Activated T-helper 9 cell treated with anti-CD3 and anti-CD28 coated beads, Interleukin-2, amount 50 U/mL, for 16 hours (primary cell): ENCODE data around the gene CLCA1.
"Not testable (repeated sequence)": the region's sequence is repeated elsewhere in the genome, so short reads cannot be mapped to it uniquely, and the experiment has no call there.

Source experiments
- DNase-seq: peaks from one replicate; pipeline ENCODE4 v3.0.0-alpha.2; 2020; ENCODE audit warnings: low read depth

CLCA1 gene

DNA sequence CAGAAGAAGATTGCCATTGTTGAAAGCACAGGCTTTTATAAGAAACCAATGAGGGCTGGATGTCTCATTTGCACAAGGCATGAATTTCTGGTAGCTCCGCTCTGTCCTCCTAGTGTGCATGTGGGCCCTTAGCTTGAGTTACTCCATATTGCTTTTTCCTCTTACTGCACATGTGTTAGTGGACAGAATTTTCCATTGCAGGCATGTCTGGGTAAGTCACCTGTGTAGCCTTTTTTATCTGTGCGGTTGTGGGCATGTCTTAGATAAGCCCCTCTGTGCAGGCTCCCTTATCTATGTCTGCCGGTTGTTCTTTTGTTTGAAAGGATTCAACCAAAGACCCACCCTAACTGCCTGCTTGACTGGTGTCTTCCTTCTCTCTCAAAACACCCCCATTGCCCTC is 7.2 kb upstream of the CLCA1 start:
- no peak for DNase-seq

- no peak for DNase-seq
Observed at GRCh38 chr1:86464819-86465218, 3.9 kb upstream of the CLCA1 start.

DNA sequence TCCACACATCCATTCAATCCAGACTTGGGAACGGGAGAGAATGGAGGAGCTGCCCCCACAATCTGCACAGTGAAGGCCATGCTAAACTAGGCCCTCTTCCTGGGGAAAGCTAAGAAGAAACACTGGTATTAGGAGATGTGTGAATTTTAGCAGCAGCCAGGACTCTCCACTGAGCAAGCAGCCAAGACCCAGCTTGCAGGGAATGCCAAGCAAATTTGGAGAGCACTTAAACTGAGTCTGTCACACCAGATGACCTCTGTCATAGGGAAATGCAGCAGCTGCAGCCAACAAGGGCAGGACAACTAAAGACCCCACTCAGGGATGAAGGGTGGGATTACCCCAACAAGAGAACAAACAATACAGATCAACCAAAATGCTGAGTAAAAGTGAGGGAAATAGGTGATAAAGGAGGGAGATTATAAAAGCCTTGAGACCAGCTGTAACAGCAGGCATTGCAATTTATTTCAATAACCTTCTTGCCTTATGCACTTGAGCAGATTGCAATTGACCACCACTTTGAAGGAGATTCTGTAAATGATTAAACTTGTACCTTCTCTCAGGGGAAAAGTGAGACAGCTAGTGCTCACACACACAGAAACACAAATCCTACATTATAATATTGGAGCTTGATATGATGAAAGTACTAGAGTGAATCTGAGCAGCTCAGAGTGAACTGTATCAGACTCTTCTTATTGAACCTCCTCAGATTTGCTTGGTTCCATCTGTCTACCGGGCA is 2.5 kb upstream of the CLCA1 start:
- DNase-seq, result no peak

DNA sequence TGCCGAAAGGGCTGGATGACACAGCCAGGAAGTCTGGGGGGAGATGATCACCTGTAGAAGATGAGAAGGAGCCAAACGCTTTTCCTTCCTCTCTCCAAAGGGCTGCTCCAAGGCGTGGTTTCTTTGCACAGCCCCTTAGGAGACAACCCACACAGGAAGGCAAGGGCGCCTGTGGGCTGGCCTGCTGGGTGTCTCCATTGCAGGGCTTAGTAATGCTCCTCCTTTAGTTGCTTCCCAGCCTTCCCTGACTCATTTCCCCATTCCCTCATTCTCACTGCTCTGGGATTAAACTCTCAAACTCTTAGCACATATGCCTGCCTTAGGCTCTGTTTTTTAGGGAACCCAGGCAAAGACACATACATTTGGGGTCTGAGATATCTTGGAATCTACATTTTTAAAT is 1.7 kb upstream of the CLCA1 start:
- DNase-seq, result no peak

DNA sequence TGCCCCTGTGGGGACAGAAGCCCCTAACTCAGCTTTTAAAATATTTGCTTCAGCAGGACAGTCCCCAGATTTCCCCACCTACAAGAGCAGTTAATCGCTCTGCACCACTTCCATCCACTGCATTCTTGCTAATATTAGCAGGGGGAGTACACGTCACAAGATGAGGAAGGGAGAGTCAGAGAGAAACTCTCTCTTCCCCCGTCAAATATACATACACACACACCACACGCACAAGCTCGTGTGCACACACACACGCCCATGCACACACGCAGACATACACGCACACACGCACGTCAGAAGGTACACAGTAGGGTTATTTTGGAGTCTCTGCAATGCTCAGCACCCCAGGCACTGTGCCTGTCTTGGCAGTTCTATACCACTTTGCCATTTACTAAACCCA is 2.1 kb downstream of the CLCA1 start:
- DNase-seq, result no peak

DNA sequence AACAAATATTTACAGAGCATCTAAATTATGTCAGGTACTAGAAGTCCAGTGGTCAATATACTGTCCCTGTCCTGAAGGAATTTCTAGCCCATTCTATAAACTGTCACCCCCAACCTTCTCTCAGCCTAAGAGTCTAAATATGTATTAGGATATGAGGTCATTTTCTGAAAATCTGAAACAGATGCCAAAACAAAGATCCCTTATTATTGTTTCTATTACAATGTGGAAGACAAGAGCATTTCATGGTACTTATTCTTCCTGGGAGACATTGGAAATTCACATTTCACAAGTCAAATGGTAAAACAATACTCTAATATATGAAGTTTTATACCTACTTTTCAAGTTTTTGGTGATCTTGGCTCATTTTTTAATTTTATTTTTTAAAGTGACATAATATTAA is 2.6 kb downstream of the CLCA1 start:
- DNase-seq, result no peak

DNA sequence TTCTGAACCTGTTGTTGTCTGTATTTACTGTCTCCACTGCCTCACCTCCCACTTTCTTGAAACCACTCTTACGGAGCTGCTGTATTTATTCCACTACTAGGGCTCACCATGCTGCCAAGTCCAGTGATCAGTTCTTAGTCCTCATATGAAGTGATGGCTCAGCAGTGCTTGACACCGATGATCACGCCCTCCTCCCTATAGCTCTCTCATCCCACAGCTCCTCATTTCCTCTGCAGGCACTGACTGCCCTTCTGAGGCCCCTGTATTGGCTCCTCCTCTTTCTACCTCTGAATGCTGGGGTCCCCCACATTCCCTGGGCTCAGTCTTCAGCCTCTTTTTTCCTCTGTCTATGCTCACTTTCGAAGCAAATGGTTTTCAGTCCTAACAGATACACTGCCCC is 3.4 kb downstream of the CLCA1 start:
- DNase-seq, result no peak

GRCh38 chr1:86472767-86473166 is 4.0 kb downstream of the CLCA1 start:
- no peak for DNase-seq

DNA sequence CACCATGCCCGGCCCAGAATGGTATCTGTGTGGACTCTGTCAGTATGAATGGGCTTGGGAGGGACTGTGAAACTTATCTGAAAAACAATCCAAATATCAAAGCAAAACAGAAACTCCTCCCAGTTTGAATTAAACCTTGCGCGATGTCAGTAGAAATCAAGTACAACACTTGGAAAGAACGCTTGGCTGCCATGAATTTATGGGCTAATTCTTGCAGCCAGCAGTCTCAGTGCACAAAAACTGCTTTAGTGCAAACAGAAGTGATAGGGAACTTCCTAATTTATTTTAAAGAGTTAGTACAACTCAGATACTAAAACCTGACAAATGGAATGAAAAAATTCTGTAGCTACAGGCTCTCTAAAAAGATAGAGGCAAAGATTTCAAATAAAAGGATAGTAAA is 8.5 kb downstream of the CLCA1 start:
- no peak for DNase-seq

GRCh38 chr1:86477682-86478081 is 9.0 kb downstream of the CLCA1 start:
- no peak for DNase-seq

- DNase-seq, result no peak
Observed at GRCh38 chr1:86478416-86479156, 9.9 kb downstream of the CLCA1 start.

GRCh38 chr1:86481966-86482365 is 13.2 kb downstream of the CLCA1 start:
- DNase-seq, result no peak

GRCh38 chr1:86487131-86487810 is 18.5 kb downstream of the CLCA1 start:
- DNase-seq, result no peak

DNA sequence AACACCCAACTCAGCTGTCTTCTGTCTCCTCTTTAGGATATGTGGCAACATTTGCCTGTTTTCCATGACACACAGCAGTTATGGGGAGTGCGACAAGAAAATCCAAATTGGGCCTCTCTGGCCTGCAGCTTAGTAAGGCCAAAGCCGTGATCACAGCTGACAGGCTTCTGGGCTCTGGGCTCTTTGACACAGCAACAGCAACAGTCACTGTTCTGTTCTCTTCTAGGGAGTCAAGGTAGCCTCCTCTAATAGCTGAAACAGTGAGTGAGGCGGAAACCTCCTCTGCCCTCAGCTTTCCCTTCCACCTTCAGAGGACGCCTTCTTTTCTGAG is 19.0 kb downstream of the CLCA1 start:
- DNase-seq, result no peak

GRCh38 chr1:86489242-86489878 is 20.6 kb downstream of the CLCA1 start:
- no peak for DNase-seq

- DNase-seq, result no peak
Observed at GRCh38 chr1:86491171-86491950, 22.6 kb downstream of the CLCA1 start.

DNA sequence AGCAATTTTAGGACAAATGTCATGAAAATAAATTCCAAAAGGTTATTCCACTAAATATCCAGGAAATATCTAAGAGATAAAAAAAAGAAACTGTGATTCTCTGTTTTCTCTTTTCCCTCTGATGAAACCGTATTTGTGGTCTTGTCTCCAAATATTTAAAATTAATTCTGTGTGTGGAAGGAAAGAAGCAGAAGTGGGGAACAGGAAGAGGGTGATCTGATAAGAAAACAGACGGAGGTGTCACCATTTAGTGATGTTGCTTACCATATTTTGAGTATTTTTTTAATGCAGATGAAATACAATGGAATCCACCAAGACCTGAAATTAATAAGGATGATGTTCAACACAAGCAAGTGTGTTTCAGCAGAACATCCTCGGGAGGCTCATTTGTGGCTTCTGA is 29.6 kb downstream of the CLCA1 start:
- DNase-seq, result no peak

GRCh38 chr1:86499987-86500593 is 31.4 kb downstream of the CLCA1 start:
- no peak for DNase-seq

- no peak for DNase-seq
Observed at GRCh38 chr1:86500714-86501113, 32.0 kb downstream of the CLCA1 start.

GRCh38 chr1:86502125-86502646 is 33.5 kb downstream of the CLCA1 start:
- not testable (repeated sequence) for DNase-seq

DNA sequence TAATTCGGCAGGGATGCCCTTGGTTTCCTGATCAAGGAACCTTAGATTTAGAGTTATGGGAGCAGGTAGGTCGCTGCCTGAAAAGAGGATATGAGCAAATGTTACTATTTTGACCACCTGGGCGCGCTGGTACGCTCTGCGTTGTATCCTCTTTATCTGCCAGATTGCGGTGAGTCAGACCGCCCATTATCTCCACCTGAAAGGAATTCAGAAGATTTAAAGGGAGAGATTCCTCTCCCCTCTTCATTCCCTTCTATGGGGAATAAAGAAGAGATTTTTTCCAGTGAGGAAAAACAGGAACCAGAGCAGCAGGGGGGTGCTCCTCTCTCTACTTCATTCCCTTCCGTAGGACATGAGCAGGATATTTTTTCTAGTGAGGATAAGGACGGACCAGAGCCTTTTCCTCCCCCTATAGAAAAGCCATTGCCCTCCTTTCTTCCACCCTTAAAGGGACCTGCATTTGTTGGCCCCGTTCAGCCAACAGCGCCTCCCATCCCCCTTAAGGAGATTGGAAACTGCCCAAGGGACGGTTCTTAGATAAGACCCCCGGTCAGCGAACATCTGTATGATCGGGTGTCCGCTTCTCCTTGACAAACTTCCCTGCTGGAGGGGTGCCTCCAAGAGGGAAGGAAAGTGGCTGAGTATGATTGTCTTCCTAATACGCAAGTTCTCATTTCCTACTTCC is 34.1 kb downstream of the CLCA1 start:
- no peak for DNase-seq
